Suprapubic skin (tissue), 4 donors: ENCODE results near the gene FILIP1L.

Source experiments
- CTCF ChIP-seq, 2 donors: fragments of 200-600 bp in 1 of 2; fragments of 450-650 bp in 1 of 2; sonication (generic) in 1 of 2; IDR thresholded peaks; one replicate each; pipeline ENCODE4 v1.5.1; 2016 to 2019; ENCODE audit warnings: antibody characterized with exemption in 2 of 2, mild to moderate bottlenecking in 1 of 2, moderate library complexity in 1 of 2
- EP300 ChIP-seq: sonication (generic); formaldehyde crosslinking; IDR thresholded peaks from one replicate; pipeline ENCODE4 v1.6.1; 2017; ENCODE audit warnings: antibody characterized with exemption
- POLR2A ChIP-seq, 2 donors: fragments of 450-650 bp; IDR thresholded peaks; one replicate each; pipeline ENCODE4 v1.6.1; 2017; ENCODE audit warnings: antibody characterized with exemption in 2 of 2, mild to moderate bottlenecking in 2 of 2, moderate library complexity in 2 of 2
- POLR2AphosphoS5 ChIP-seq, 3 donors: sonication (generic); formaldehyde crosslinking; IDR thresholded peaks; one replicate each; pipeline ENCODE4 v1.6.1; 2017; ENCODE audit warnings: antibody characterized with exemption in 3 of 3

GRCh38 chr3:100029689-100030088 is 84.6 kb downstream of the FILIP1L start:
- TF ChIP-seq CTCF (IDR thresholded peaks at IDR 0.05): no peak
- no peak for TF ChIP-seq POLR2A (IDR thresholded peaks at IDR 0.05)
- no peak for TF ChIP-seq POLR2AphosphoS5 (IDR thresholded peaks at IDR 0.05)
- no peak for TF ChIP-seq EP300
